COLO668 (cell line): ENCODE results near the gene TMEM154.
"Not testable (repeated sequence)": the region's sequence is repeated elsewhere in the genome, so short reads cannot be mapped to it uniquely, and the experiment has no call there.

Experiments
- DNase-seq: peaks from one replicate; lab custom pipeline; 2025; ENCODE audit not compliant: unreplicated experiment; lab: John Stamatoyannopoulos, UW

Gene TMEM154

GRCh38 chr4:152668338-152668964 lies 11.3 kb downstream of the TMEM154 start:
- no peak for DNase-seq

- no peak for DNase-seq
Measured at GRCh38 chr4:152667781-152668180, 12.0 kb downstream of the TMEM154 start.

DNA sequence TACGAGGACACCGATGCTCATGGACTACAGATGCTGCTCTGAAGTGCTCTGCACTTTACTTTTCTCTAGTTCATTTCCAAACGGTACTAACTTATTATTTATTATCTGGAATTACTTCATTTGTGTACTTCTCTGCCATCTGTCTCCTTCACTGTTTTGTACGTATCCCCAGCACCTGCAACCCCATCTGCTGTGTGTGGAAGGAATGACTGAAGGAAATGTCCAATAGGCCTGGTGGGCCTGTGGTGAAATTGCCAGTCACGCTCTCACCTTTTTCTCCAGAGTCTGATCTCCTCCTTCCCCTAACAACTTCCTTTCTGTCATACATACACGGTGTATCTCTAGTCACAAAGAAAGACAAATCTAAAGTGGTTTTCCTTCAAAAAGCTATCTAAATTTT lies 12.9 kb downstream of the TMEM154 start:
- DNase-seq: no peak

DNA sequence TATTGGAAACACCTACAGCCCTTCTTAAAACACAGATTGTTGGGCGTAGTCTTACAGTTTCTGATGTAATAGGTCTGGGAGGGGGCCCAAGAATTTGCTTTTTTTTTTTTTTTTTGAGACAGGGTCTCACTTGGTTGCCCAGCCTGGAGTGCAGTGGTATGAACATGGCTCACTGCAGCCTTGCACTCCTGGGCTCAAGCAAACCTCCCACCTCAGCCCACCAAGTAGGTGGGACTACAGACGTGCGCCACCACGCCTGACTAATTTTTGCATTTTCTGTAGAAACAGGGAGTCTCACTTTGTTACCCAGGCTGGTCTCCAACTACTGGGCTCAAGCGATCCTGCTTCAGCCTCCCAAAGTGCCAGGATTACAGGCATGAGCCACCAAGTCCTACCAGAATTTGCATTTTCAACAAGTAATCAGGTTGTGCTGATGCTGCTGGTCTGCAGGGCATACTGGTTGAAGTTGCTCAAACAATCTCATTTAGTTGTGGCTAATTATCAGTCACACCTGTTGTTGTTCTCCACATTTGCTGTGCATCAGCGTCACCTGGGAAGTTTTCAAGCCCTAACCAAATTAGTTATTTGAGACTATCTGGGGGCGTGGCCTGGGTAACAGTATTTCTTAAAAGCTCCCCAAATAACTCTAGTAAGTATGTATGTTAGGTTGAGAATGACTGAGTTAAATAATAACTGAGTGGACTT lies 14.0 kb downstream of the TMEM154 start:
- DNase-seq: no peak

GRCh38 chr4:152664067-152664378 lies 15.8 kb downstream of the TMEM154 start:
- DNase-seq: not testable (repeated sequence)

GRCh38 chr4:152663203-152664066 lies 16.4 kb downstream of the TMEM154 start:
- no peak for DNase-seq

- no peak for DNase-seq
Measured at GRCh38 chr4:152661649-152662048, 18.1 kb downstream of the TMEM154 start.

- no peak for DNase-seq
Measured at GRCh38 chr4:152660526-152660925, 19.3 kb downstream of the TMEM154 start.

DNA sequence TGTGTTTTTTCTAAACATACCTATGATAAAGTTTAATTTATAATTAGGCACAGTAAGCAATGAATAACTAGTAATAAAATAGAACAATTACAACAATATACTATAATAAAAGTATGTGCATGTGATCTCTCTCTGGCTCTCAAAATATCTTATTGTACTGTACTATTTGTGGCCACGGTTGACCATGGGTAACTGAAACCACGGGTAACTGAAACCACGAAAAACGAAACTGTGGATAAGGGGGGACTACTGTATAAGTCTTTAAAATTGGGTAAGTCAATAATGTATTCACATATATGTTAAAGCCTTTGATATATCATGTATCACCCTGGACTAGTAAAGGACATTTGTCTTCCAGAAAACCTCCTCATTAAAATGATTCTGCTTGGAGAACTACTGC lies 20.0 kb downstream of the TMEM154 start:
- DNase-seq: no peak

GRCh38 chr4:152657657-152658056 lies 22.1 kb downstream of the TMEM154 start:
- no peak for DNase-seq

GRCh38 chr4:152655272-152656129 lies 24.3 kb downstream of the TMEM154 start:
- no peak for DNase-seq

DNA sequence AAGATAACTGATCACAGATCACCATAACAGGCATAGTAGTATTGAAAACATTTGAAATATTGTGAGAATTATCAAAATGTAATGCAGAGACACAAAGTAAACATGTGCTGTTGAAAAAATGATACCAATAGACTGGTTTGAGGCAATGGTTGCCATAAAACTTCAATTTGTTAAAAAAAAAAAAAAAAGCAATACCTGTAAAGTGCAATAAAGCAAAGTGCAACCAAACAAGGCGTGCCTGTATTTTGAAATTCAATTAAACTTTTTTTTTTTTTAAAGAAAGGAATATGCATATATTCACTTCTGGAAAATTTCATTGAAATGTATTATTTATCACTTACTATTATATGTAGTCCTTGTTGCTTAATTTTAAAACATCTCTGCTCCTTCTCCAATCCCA lies 27.7 kb downstream of the TMEM154 start:
- DNase-seq: no peak

DNA sequence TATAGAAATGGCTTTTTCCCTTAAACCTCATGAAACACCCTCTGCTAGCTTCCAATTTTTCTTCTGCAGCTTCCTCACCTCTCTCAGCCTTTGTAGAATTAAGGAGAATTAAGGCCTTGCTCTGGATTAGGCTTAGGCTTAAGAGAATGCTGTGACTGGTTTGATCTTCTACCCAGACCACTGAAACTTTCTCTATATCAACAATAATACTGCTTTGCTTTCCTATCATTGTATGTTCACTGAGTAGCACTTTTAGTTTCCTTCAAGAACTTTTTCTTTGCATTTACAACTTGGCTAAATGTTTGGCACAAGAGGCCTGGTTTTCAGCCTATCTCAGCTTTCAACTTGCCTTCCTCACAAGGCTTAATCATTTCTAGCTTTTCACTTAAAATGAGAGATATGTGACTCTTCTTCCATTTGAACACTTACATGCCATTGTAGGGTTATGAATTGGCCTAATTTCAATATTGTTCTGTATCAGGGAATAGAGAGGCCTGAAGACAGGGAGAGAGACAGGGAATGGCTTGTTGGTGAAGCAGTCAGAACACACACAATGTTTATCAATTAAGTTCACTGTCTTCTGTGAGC lies 28.2 kb downstream of the TMEM154 start:
- DNase-seq: no peak

GRCh38 chr4:152646221-152646620 lies 33.6 kb downstream of the TMEM154 start:
- DNase-seq: peak; percentile 25

DNA sequence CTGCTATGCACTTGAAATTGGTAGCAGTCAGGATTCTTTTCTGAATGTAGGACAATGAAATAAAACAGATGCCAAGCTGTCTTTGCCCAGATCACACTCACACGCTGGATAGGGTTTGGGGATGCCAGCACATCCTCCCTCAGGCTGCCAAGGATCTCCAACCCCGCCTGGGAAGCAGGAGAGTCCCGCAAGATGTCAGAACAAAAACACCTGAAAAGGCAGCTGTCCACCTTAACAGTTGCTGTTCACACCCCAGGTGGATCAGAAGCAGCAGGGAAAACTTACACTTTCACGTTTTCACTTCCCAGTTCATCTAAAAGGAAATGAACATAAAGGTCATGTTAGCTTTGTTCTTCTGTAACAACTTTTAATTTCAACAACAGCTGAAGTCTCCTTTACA lies 35.7 kb downstream of the TMEM154 start:
- DNase-seq: no peak

- no peak for DNase-seq
Measured at GRCh38 chr4:152643153-152644035, 36.4 kb downstream of the TMEM154 start.

DNA sequence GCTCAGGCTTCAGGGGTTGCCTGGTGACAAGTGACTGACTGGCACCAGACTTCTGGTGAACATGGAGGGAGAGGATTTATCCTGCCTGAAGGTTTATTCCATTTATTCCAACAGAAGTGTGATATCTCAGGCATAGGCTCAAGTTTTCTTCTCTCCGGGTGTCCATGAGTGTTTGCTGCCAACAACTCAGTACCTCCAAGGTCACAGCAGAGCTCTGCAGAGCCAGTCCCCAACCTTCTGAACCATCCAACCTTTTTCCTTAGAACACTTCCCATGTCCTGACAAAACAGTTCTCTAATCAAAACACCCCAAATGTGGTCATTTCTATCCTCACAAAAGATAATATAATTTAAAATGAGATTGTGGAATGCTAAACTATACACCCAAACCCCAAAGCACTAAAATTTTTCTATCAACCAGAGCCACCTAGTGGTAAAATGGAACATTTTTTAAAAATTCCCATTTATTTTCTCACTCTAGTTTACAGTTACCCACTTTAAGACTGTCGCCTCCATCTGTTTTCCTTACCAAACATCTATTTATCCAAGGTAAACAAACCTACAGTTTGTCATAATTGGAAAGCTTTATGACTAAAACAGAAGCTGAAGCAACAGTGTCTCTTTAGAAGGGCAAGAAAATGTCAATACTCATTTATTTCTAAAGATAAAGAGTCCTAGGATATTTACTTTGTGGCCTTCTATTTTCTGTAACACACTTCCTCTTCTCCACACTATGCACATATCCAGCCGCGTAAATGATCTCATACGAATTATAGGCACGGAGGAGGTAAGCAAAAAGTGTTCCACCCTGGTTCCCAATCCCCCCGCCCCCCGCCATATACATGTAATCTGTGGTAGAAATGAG lies 39.5 kb downstream of the TMEM154 start:
- DNase-seq: peak; percentile 15

GRCh38 chr4:152635851-152636250 lies 43.9 kb downstream of the TMEM154 start:
- DNase-seq: no peak
